ENCODE data around the gene ZPR1.

GRCh38 chr11:116797816-116798215 lies 10.0 kb upstream of the ZPR1 start:
- TF ChIP-seq POLR2AphosphoS5 (IDR thresholded peaks at IDR 0.05), result no peak
- TF ChIP-seq POLR2A (IDR thresholded peaks at IDR 0.05), result no peak
- no peak for TF ChIP-seq CTCF (IDR thresholded peaks at IDR 0.05)
